Jurkat, Clone E6-1 (cell line): ENCODE data around the gene FNDC11.
"Not testable (repeated sequence)": the region's sequence is repeated elsewhere in the genome, so short reads cannot be mapped to it uniquely, and the experiment has no call there.

ENCODE experiments used
- DNase-seq: peaks from one replicate; pipeline ENCODE4 v3.0.0-alpha.2; 2011; ENCODE audit warnings: low read depth, low spot score
- H3K4me3 ChIP-seq: 2 replicates; pipeline ENCODE4 v1.5.1; 2011; ENCODE audit warnings: mild to moderate bottlenecking, low read length, control low read depth, moderate library complexity

The FNDC11 gene

GRCh38 chr20:63562461-63563224 is 8.7 kb downstream of the FNDC11 start:
- H3K4me3 ChIP-seq, result no peak overlapping the region
- DNase-seq, result no peak

DNA sequence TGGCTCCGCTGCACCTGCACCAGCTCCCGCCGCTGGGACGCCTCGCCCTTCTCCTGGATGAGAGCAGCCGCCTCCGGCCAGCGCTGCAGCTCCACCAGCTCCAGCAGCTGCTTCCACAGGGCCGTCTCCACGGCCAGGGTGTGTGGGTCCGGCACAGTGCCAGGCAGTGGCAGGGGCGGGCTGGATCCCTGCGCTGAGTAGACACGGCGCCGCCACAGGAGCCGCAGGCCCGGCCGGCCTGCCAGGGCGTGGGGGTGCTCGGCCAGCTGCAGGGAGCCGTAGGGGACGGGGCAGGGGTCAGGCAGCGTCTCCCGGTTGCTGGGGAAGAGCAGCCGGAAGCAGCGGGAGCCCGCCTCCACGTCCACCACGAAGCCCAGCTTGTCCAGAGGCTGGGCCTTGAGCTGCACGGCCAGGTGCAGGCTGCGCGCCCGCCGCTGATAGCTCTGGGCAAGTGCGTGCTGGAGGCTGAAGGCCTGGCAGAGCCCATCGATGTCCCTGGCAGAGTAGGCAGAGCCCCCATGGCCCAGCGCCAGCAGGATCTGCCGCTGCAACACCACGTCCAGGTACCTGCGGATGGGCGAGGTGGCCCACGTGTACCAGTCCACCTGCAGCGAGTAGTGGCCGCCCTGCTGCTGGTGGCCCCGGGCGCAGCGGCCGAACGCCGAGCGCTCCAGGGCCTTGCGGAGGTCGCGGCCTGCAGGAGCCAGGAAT is 9.4 kb downstream of the FNDC11 start:
- no peak overlapping the region for H3K4me3 ChIP-seq
- DNase-seq, result no peak

GRCh38 chr20:63564036-63564810 is 10.3 kb downstream of the FNDC11 start:
- DNase-seq, result no peak
- H3K4me3 ChIP-seq, result no peak overlapping the region

DNA sequence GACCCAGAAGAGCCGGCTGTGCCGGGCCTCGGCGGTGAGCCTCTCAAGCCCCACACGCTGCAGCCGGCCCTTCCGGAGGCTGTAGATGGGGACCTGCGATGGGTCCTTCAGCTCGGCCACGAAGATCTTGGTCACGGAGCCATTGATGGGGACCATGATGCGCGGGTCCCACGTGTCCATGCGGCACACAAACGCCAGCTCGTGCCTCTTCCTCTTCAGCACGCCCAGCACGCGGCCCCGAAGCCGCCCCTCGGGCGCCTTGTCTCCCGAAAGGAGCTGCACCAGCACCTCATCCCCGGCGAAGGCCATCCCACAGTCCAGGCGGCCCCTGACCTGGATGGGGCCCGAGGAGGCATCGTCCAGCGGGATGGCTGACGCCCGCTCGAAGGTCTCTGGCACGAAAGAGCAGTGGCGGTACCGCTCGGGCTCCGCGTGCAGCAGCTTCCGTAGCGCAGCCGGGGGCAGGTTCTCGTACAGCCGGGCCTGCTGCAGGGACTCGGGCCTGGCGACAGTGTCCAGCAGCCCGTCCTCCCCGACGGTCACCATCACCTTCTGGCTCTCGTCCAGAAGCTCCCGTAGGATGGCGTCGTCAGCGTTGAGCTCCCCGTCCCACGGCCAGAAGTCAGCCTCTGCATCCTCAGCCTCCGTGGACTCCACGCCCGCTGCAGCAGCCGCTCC is 11.2 kb downstream of the FNDC11 start:
- DNase-seq, result no peak

DNA sequence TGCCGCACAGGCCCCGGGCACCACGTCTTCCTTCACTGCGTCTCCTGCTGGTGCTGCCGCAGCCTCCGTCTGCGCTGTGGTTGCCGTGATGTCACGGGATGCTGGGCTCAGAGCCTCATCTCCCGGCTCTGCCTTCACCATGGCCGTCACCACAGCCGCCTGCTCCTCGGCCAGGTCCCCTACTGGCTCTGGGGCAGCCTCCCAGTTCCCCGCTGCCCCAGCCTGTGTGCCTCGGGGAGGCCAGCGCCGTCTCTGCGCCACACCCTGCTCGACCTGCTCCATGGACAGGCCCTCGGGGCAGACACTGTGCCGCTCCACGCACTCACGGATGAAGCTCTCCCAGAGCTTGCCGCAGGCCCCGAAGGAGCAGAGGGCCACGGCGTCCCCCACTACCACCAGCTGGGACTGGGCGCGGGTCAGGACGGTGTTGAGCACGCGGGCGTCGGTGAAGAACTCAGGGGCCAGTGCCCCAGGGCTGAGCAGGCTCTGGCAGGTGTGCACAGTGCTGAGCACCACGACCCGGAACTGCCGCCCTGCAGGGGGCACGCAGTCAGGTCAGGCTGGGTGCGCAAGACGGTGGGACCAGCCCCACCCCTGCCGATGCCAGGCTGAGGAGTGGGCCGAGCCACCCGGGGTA is 11.9 kb downstream of the FNDC11 start:
- no peak for DNase-seq

More for the DNA sequence above, 11.2 kb downstream of the FNDC11 start:
- H3K4me3 ChIP-seq, result no peak overlapping the region

GRCh38 chr20:63566395-63567135 is 12.6 kb downstream of the FNDC11 start:
- no peak overlapping the region for H3K4me3 ChIP-seq
- no peak for DNase-seq

More for the DNA sequence above, 11.9 kb downstream of the FNDC11 start:
- H3K4me3 ChIP-seq, result no peak overlapping the region

GRCh38 chr20:63567136-63567385 is 13.1 kb downstream of the FNDC11 start:
- H3K4me3 ChIP-seq, result no peak overlapping the region
- no peak for DNase-seq

GRCh38 chr20:63567386-63568169 is 13.6 kb downstream of the FNDC11 start:
- no peak overlapping the region for H3K4me3 ChIP-seq
- peak; percentile 42 for DNase-seq

- no peak for DNase-seq
- no peak overlapping the region for H3K4me3 ChIP-seq
Measured at GRCh38 chr20:63568170-63568981, 14.4 kb downstream of the FNDC11 start.

- no peak overlapping the region for H3K4me3 ChIP-seq
- DNase-seq, result no peak
Measured at GRCh38 chr20:63568986-63569949, 15.3 kb downstream of the FNDC11 start.

- H3K4me3 ChIP-seq, result no peak overlapping the region
- DNase-seq, result no peak
Measured at GRCh38 chr20:63570281-63571086, 16.5 kb downstream of the FNDC11 start.

- H3K4me3 ChIP-seq, DNase-seq: not testable (repeated sequence)
Measured at GRCh38 chr20:63571087-63571478, 17.1 kb downstream of the FNDC11 start.

DNA sequence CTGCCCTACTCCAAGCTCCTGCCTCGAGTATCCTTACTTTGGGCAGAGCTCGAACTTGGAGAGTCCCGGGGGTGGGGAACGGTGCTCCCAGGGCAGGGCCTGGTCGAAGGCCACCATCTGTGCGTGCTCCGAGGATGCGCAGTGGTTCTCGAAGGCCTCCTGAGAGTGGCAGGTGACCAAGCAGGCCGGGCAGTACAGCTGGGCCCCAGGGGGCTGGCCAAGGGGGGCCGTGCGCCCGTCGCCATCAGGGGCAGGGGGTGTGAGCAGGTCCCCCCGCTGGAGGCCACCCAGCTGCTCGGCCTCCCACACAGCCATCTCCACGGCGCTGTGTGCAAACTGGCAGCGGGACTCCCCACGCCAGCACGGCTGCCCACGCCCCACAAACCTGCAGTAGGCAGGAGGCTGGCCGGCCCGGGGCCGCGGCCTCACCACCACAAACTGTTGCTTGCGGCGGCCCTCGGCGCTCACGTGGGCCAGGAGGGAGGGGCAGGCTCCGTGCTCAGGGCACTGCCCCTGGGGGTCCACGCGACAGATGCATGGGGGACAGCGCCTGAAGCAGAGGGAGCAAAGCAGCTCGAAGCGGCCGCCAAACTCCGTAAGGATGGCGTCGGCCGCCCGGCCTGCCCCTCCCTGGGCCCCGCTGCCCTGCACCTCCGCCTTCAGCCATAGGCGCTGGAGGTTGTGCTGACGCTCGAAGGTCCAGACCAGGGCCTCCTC is 18.3 kb downstream of the FNDC11 start:
- DNase-seq, result no peak
- H3K4me3 ChIP-seq, result no peak overlapping the region

DNA sequence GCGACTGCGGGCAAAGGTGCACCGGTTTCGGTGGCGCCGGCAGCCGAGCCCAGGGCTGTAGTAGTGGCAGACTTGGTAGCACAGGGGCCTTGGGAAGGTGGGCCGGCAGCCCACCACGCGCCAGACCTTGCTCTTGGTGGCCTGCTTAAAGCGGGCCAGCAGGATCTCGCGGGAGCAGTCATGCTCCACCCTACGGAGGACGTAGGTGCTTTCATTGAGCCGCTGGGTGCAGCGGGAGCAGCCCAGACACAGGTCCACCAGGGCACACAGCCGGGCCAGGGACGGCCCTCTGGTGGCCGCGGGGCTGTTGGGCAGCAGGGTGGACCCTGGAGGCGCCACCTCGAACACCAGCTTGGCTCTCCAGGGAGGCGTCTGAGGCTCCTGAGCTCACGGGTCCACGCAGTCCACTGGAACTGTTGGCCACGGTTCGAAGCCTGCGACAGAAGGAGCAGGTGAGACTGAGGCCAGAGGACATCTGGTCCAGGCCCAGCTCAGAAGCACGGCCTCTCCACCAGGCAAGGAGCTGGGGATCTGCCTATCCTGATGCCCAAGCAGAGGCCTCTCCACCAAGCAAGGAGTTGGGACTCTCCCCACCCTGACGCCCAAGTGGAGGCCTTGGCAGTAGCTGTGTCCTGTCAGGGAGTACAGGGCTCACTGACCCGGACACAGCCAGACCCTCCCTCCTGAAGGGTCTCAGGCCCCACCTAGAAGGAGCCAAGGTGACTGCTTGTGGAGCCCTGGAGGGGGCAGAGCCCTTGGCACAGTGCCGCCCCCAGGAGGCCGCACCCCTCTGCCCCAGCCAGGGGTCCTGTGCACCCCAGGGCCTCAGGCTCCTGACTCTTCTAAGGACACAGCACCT is 19.1 kb downstream of the FNDC11 start:
- DNase-seq, result no peak
- H3K4me3 ChIP-seq, result peak overlapping the region; percentile 68
